WTC11 (cell line): ENCODE measurements around the gene ADD1. TPM values are rescaled to one million over a fixed set of nuclear protein-coding genes. Genes with fewer than 3 reads are reported as not detected.

Source experiments
- ATAC-seq: fragments of 200-7000 bp; cut with Tn5 transposase; 2 replicates; pipeline ENCODE4 v1.10.0; 2021; ENCODE audit warnings: mild to moderate bottlenecking, moderate library complexity
- CTCF ChIA-PET: fragments of 300-600 bp; sonication (Branson Sonifier 250); formaldehyde crosslinking; loops from one replicate; lab custom pipeline; 2021; ENCODE audit warnings: antibody characterized with exemption; lab: Charles Lee
- POLR2A ChIA-PET: fragments of 350-600 bp; sonication (Branson Sonifier 250); formaldehyde crosslinking; loops from one replicate; lab custom pipeline; 2021; ENCODE audit warnings: antibody characterized with exemption; lab: Charles Lee
- DNase-seq: peaks from one replicate; pipeline ENCODE4 v3.0.0; 2021; ENCODE audit warnings: low spot score
- H3K27ac Mint-ChIP-seq: 2 replicates; pipeline ENCODE4 v1.8.0; 2021; ENCODE audit warnings: mixed read lengths
- H3K27me3 Mint-ChIP-seq: 2 replicates; pipeline ENCODE4 v1.8.0; 2021; ENCODE audit warnings: low read depth, mild to moderate bottlenecking, moderate library complexity, mixed read lengths
- H3K36me3 Mint-ChIP-seq: 2 replicates; pipeline ENCODE4 v1.8.0; 2021; ENCODE audit warnings: mixed read lengths
- H3K4me1 Mint-ChIP-seq: 2 replicates; pipeline ENCODE4 v1.8.0; 2022; ENCODE audit warnings: mixed read lengths
- H3K4me3 Mint-ChIP-seq: 2 replicates; pipeline ENCODE4 v1.8.0; 2021; ENCODE audit warnings: mild to moderate bottlenecking, moderate library complexity, mixed read lengths
- H3K9me3 Mint-ChIP-seq: 2 replicates; pipeline ENCODE4 v1.8.0; 2021; ENCODE audit warnings: mixed read lengths
- AFF4 ChIP-seq: sonication (generic); formaldehyde crosslinking; IDR thresholded peaks from 2 replicates; pipeline ENCODE4 v1.8.1; 2023; ENCODE audit warnings: mild to moderate bottlenecking, missing genetic modification reagents, borderline replicate concordance
- AR ChIP-seq: fragments of 250-450 bp; sonication (Bioruptor Pico); IDR thresholded peaks from 2 replicates; pipeline ENCODE4 v1.9.0; 2021; ENCODE audit warnings: mild to moderate bottlenecking
- ATF6 ChIP-seq: sonication (generic); formaldehyde crosslinking; IDR thresholded peaks from 2 replicates; pipeline ENCODE4 v1.8.1; 2023; ENCODE audit warnings: mild to moderate bottlenecking, missing genetic modification reagents
- E2F5 ChIP-seq: sonication (generic); formaldehyde crosslinking; IDR thresholded peaks from 2 replicates; pipeline ENCODE4 v1.8.1; 2022; ENCODE audit warnings: mild to moderate bottlenecking, moderate library complexity, missing genetic modification reagents
- FOXP4 ChIP-seq: sonication (generic); formaldehyde crosslinking; IDR thresholded peaks from 2 replicates; pipeline ENCODE4 v1.8.0; 2022; ENCODE audit warnings: mild to moderate bottlenecking, missing genetic modification reagents
- IRF1 ChIP-seq: sonication (generic); formaldehyde crosslinking; IDR thresholded peaks from 2 replicates; pipeline ENCODE4 v1.8.0; 2023; ENCODE audit warnings: missing genetic modification reagents
- MYBL2 ChIP-seq: sonication (generic); formaldehyde crosslinking; IDR thresholded peaks from 2 replicates; pipeline ENCODE4 v1.8.1; 2023; ENCODE audit warnings: mild to moderate bottlenecking, moderate library complexity, missing genetic modification reagents
- SOX15 ChIP-seq: fragments of 250-450 bp; sonication (Bioruptor Pico); IDR thresholded peaks from 2 replicates; pipeline ENCODE4 v1.9.0; 2021; ENCODE audit warnings: mild to moderate bottlenecking
- TEAD1 ChIP-seq: sonication (generic); formaldehyde crosslinking; IDR thresholded peaks from 2 replicates; pipeline ENCODE4 v1.8.0; 2022; ENCODE audit warnings: mild to moderate bottlenecking, missing genetic modification reagents
- TEAD4 ChIP-seq: sonication (generic); formaldehyde crosslinking; IDR thresholded peaks from 2 replicates; pipeline ENCODE4 v1.8.0; 2022; ENCODE audit warnings: mild to moderate bottlenecking, missing genetic modification reagents
- ZBTB43 ChIP-seq: sonication (generic); formaldehyde crosslinking; IDR thresholded peaks from 2 replicates; pipeline ENCODE4 v1.8.1; 2023; ENCODE audit warnings: mild to moderate bottlenecking, missing genetic modification reagents
- ZNF512 ChIP-seq: sonication (generic); formaldehyde crosslinking; IDR thresholded peaks from 2 replicates; pipeline ENCODE4 v1.8.1; 2022; ENCODE audit warnings: missing genetic modification reagents, borderline replicate concordance
- ZNF532 ChIP-seq: fragments of 250-450 bp; sonication (Bioruptor Pico); IDR thresholded peaks from 2 replicates; pipeline ENCODE4 v1.9.0; 2021; ENCODE audit warnings: mild to moderate bottlenecking, borderline replicate concordance
- total RNA-seq: library from RNA; stranded (reverse); gene quantifications from 3 replicates; pipeline ENCODE4 v1.2.3, GENCODE V29; 2021

ADD1 gene
- total RNA-seq, 1 experiment from 2014 or later: 178 TPM

GRCh38 chr4:2911868-2912267, 68.2 kb downstream of the ADD1 start:
- ATAC-seq (no peak), DNase-seq (no peak)
- no peaks in the 10 kb centered on the region for H3K4me1 Mint-ChIP-seq
- no peak overlapping the region for H3K27ac Mint-ChIP-seq
- ChIA-PET CTCF (interaction anchor here (0.6 to 2.1 kb wide), 5 partner anchors 41 to 440 kb away, joined by 3 to 5 read pairs (median 3); partner anchors contain the start of gene GRK4), POLR2A (no interaction called here)
- H3K27me3 Mint-ChIP-seq: no peaks in the 10 kb centered on the region
- TF ChIP-seq ZBTB43 (CRISPR knock-in tag): no peak
- TF ChIP-seq ZNF512 (CRISPR knock-in tag): no peak
- TF ChIP-seq SOX15 (CRISPR knock-in tag): no peak
- peaks cover 61% of the 10 kb centered on the region for H3K36me3 Mint-ChIP-seq
- peaks cover 4% of the 10 kb centered on the region for H3K9me3 Mint-ChIP-seq
- H3K4me3 Mint-ChIP-seq: no peak overlapping the region

- H3K4me1 Mint-ChIP-seq: no peaks in the 10 kb centered on the region
- peaks cover 15% of the 10 kb centered on the region for H3K9me3 Mint-ChIP-seq
- no peak overlapping the region for H3K4me3 Mint-ChIP-seq
- H3K27ac Mint-ChIP-seq: no peak overlapping the region
- peaks cover 64% of the 10 kb centered on the region for H3K36me3 Mint-ChIP-seq
- CTCF ChIA-PET: interaction anchor here (0.6 kb wide), 1 partner anchor 425 kb away, joined by 3 read pairs; no protein-coding TSS in a partner anchor
- H3K27me3 Mint-ChIP-seq: no peaks in the 10 kb centered on the region
- POLR2A ChIA-PET: interaction anchor here (0.7 kb wide), 1 partner anchor 11 kb away, joined by 5 read pairs; no protein-coding TSS in a partner anchor
- no peak for ATAC-seq
- DNase-seq: no peak
- TF ChIP-seq MYBL2 (CRISPR knock-in tag): no peak
- TF ChIP-seq AFF4 (CRISPR knock-in tag): no peak
- no peak for TF ChIP-seq IRF1
- no peak for TF ChIP-seq ATF6 (CRISPR knock-in tag)
- TF ChIP-seq TEAD4 (CRISPR knock-in tag): no peak
- no peak for TF ChIP-seq ZNF532 (CRISPR knock-in tag)
- TF ChIP-seq FOXP4: no peak
- no peak for TF ChIP-seq TEAD1 (CRISPR knock-in tag)
- TF ChIP-seq E2F5 (CRISPR knock-in tag): no peak
- no peak for TF ChIP-seq AR (CRISPR knock-in tag)
Measured at GRCh38 chr4:2913168-2913567, 69.5 kb downstream of the ADD1 start.
